Effector CD8-positive, alpha-beta T cell (primary cell): Measurements from ENCODE around the gene UBA6.
"Not testable (repeated sequence)": the region's sequence is repeated elsewhere in the genome, so short reads cannot be mapped to it uniquely, and the experiment has no call there.

Experiments
- DNase-seq: peaks from one replicate; lab custom pipeline; 2025; lab: John Stamatoyannopoulos, UW

The UBA6 gene

GRCh38 chr4:67713529-67714247 lies 12.7 kb upstream of the UBA6 start:
- no peak for DNase-seq

GRCh38 chr4:67712650-67713528 lies 11.9 kb upstream of the UBA6 start:
- DNase-seq: no peak

GRCh38 chr4:67712000-67712625 lies 11.2 kb upstream of the UBA6 start:
- no peak for DNase-seq

- DNase-seq: not testable (repeated sequence)
Observed at GRCh38 chr4:67706682-67707081, 5.7 kb upstream of the UBA6 start.

- no peak for DNase-seq
Observed at GRCh38 chr4:67704843-67705242, 3.9 kb upstream of the UBA6 start.

- no peak for DNase-seq
Observed at GRCh38 chr4:67702166-67702565, 1.2 kb upstream of the UBA6 start.

- DNase-seq: no peak
Observed at GRCh38 chr4:67701517-67701850, 529 bp upstream of the UBA6 start.

- DNase-seq: no peak
Observed at GRCh38 chr4:67700116-67700737, 728 bp downstream of the UBA6 start.

- no peak for DNase-seq
Observed at GRCh38 chr4:67699603-67700002, 1.4 kb downstream of the UBA6 start.

GRCh38 chr4:67697860-67698687 lies 2.9 kb downstream of the UBA6 start:
- DNase-seq: no peak

- no peak for DNase-seq
Observed at GRCh38 chr4:67696061-67696460, 4.9 kb downstream of the UBA6 start.

- no peak for DNase-seq
Observed at GRCh38 chr4:67694662-67695061, 6.3 kb downstream of the UBA6 start.

GRCh38 chr4:67691328-67691727 lies 9.6 kb downstream of the UBA6 start:
- no peak for DNase-seq

- DNase-seq: no peak
Observed at GRCh38 chr4:67687636-67688035, 13.3 kb downstream of the UBA6 start.

- no peak for DNase-seq
Observed at GRCh38 chr4:67685532-67685859, 15.5 kb downstream of the UBA6 start.

- no peak for DNase-seq
Observed at GRCh38 chr4:67684839-67685531, 16.0 kb downstream of the UBA6 start.

GRCh38 chr4:67682266-67682665 lies 18.7 kb downstream of the UBA6 start:
- no peak for DNase-seq

GRCh38 chr4:67680581-67681222 lies 20.3 kb downstream of the UBA6 start:
- DNase-seq: no peak

GRCh38 chr4:67678612-67679011 lies 22.3 kb downstream of the UBA6 start:
- DNase-seq: no peak

- no peak for DNase-seq
Observed at GRCh38 chr4:67674098-67674497, 26.9 kb downstream of the UBA6 start.

- DNase-seq: no peak
Observed at GRCh38 chr4:67668315-67668714, 32.6 kb downstream of the UBA6 start.
